K562 (cell line): ENCODE results near the gene SYNPO. TPM values are rescaled to one million over a fixed set of nuclear protein-coding genes. Genes with fewer than 3 reads are reported as not detected.

Source experiments
- HNRNPK ChIP-seq: fragments of 200-400 bp; formaldehyde crosslinking; IDR thresholded peaks from one replicate; pipeline ENCODE4 v1.6.1; 2018; ENCODE audit warnings: mild to moderate bottlenecking, low read depth, low read length; ENCODE audit not compliant: poor library complexity, severe bottlenecking
- LCOR ChIP-seq: sonication (generic); formaldehyde crosslinking; IDR thresholded peaks from 2 replicates; pipeline ENCODE4 v1.8.0; 2022; ENCODE audit warnings: mild to moderate bottlenecking, missing genetic modification reagents
- SIN3A ChIP-seq, 2 experiments: fragments of 150-350 bp in 1 of 2; IDR thresholded peaks; 2 replicates each; pipeline ENCODE4 v1.6.1; 2011 to 2016; ENCODE audit warnings: borderline replicate concordance in 2 of 2, low read depth in 2 of 2, low read length in 2 of 2, mild to moderate bottlenecking in 2 of 2, moderate library complexity in 2 of 2; ENCODE audit not compliant: control insufficient read depth in 1 of 2
- TAF1 ChIP-seq: IDR thresholded peaks from 2 replicates; pipeline ENCODE4 v1.6.1; 2011; ENCODE audit warnings: mild to moderate bottlenecking, low read length, moderate library complexity; ENCODE audit not compliant: insufficient read depth, control insufficient read depth, severe bottlenecking; ENCODE audit errors: extremely low read depth
- TBP ChIP-seq: optimal IDR thresholded peaks from 2 replicates; pipeline ENCODE3; 2011; ENCODE audit warnings: low read depth, low read length, improper control_type of control experiment
- ZNF354B ChIP-seq: fragments of 250-450 bp; sonication (Bioruptor Pico); IDR thresholded peaks from 2 replicates; pipeline ENCODE4 v1.4.0; 2020
- polyA plus RNA-seq, 8 experiments: library from polyadenylated mRNA; depleted of rRNA in 4 of 8; stranded (reverse) in 5 of 8; unstranded in 3 of 8; fragments of >200 nt; fragmentation: Nextera tagmentation in 2 of 8; fragmentation: Illumina TruSeq in 1 of 8; extraction: Ambion mirVana in 2 of 8; extraction: Trizol in 1 of 8; gene quantifications; 2 replicates each; pipeline versions ENCODE4 v1.2.1 to v1.2.3, GENCODE V29; 2011 to 2014; ENCODE audit warnings: inconsistent platforms in 1 of 8, missing spikeins in 1 of 8
- total RNA-seq, 7 experiments: library from RNA; depleted of rRNA in 6 of 7; stranded (reverse); fragments of >200 nt in 6 of 7; fragmentation: Illumina TruSeq in 2 of 7; extraction: Trizol in 2 of 7; gene quantifications; 2 replicates each; pipeline versions ENCODE4 v1.2.1 to v1.2.3, GENCODE V29; 2011 to 2021; ENCODE audit warnings: low replicate concordance in 1 of 7
- TF ChIP-seq, protein P1 (sequence below), 2 experiments: fragments of 450-650 bp in 1 of 2; sonication (generic) in 1 of 2; formaldehyde crosslinking in 1 of 2; IDR thresholded peaks in 1 of 2; conservative IDR thresholded peaks in 1 of 2; 2 replicates each; pipeline versions ENCODE4 v1.6.1 to v1.8.1; 2016 to 2023; ENCODE audit warnings: mild to moderate bottlenecking in 2 of 2, moderate library complexity in 2 of 2, inconsistent platforms in 1 of 2, missing genetic modification reagents in 1 of 2
- TF ChIP-seq, protein P2 (sequence below), 2 experiments: fragments of 450-650 bp; formaldehyde crosslinking in 1 of 2; IDR thresholded peaks; 2 replicates each; pipeline versions ENCODE4 v1.4.0 to v1.6.1; 2014 to 2020; ENCODE audit warnings: mild to moderate bottlenecking in 2 of 2, borderline replicate concordance in 1 of 2, low read depth in 1 of 2
- TF ChIP-seq, protein P3 (sequence below): fragments of 450-650 bp; formaldehyde crosslinking; IDR thresholded peaks from 2 replicates; pipeline ENCODE4 v1.4.0; 2020; ENCODE audit warnings: mild to moderate bottlenecking, moderate library complexity
- TF ChIP-seq, protein P4 (sequence below): fragments of 250-450 bp; sonication (Bioruptor Pico); IDR thresholded peaks from 2 replicates; pipeline ENCODE4 v1.9.0; 2021; ENCODE audit warnings: mild to moderate bottlenecking, inconsistent platforms

SYNPO gene
- total and polyA plus RNA-seq, 9 of the 15 experiments (the other 6 are each of a cell fraction or from before 2014, with no cell fraction given) = 0.01 to 0.31 (median 0.03) TPM; not detected in 4

DNA sequence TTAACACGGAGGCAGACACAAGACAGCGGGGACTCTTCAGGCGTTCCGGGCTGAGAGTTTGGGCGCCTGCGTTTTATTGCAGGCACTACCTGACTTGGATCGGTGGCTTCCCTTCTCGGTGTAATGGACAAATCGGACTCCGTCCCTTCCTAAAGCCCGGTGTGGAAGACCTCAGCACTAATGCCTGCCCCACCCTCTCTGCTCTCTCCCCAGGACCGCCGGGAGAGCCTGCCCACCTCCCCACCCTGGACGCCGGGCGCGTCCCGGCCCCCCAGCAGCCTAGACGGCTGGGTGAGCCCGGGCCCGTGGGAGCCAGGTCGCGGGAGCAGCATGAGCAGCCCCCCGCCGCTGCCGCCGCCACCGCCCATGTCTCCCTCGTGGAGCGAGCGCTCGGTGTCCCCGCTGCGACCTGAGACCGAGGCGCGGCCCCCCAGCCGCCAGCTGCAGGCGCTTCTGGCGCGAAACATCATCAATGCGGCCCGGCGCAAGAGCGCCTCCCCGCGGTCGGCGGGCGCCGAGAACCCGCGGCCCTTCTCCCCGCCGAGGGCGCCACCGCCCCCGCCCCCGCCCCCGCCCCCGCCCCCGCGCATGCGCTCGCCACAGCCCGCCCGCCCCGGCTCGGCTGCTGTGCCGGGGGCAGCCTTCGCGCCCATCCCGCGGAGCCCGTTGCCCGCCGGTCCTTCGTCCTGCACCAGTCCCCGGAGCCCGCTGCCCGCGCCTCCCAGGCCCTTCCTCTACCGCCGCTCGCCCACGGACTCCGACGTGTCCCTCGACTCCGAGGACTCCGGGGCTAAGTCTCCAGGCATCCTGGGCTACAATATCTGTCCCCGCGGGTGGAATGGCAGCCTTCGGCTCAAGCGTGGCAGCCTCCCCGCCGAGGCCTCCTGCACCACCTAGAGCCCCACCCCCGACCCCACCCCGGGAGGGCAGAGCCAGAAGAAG, 16.0 kb downstream of the SYNPO start (continued):
- TF ChIP-seq HNRNPK (peak; percentile 75), SIN3A (IDR thresholded peaks at IDR 0.05; ENCODE audit: borderline replicate concordance in 2 of 2, control insufficient read depth in 1 of 2, low read depth in 2 of 2, low read length in 2 of 2) (peak in 1 of 2 experiments; percentile 70; a peak in 1 of 4 replicates), LCOR (CRISPR knock-in tag) (0 out of 2 replicates have a peak, but pooled peaks have one; percentile 30), TAF1 (peak; percentile 37), TBP (peak; percentile 13), ZNF354B (no peak)
- TF ChIP-seq, protein P1, sequence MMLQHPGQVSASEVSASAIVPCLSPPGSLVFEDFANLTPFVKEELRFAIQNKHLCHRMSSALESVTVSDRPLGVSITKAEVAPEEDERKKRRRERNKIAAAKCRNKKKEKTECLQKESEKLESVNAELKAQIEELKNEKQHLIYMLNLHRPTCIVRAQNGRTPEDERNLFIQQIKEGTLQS (IDR thresholded peaks at IDR 0.05) = no peak
- TF ChIP-seq, protein P1 (CRISPR knock-in tag; conservative IDR thresholded peaks at IDR 0.05) = peak; percentile 40; the same call in 1 of the 2 replicates
- TF ChIP-seq, protein P2, sequence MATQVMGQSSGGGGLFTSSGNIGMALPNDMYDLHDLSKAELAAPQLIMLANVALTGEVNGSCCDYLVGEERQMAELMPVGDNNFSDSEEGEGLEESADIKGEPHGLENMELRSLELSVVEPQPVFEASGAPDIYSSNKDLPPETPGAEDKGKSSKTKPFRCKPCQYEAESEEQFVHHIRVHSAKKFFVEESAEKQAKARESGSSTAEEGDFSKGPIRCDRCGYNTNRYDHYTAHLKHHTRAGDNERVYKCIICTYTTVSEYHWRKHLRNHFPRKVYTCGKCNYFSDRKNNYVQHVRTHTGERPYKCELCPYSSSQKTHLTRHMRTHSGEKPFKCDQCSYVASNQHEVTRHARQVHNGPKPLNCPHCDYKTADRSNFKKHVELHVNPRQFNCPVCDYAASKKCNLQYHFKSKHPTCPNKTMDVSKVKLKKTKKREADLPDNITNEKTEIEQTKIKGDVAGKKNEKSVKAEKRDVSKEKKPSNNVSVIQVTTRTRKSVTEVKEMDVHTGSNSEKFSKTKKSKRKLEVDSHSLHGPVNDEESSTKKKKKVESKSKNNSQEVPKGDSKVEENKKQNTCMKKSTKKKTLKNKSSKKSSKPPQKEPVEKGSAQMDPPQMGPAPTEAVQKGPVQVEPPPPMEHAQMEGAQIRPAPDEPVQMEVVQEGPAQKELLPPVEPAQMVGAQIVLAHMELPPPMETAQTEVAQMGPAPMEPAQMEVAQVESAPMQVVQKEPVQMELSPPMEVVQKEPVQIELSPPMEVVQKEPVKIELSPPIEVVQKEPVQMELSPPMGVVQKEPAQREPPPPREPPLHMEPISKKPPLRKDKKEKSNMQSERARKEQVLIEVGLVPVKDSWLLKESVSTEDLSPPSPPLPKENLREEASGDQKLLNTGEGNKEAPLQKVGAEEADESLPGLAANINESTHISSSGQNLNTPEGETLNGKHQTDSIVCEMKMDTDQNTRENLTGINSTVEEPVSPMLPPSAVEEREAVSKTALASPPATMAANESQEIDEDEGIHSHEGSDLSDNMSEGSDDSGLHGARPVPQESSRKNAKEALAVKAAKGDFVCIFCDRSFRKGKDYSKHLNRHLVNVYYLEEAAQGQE (IDR thresholded peaks at IDR 0.05; ENCODE audit: borderline replicate concordance) = peak; percentile 80
- TF ChIP-seq, protein P2 (CRISPR knock-in tag; IDR thresholded peaks at IDR 0.05; ENCODE audit: low read depth) = no peak
- TF ChIP-seq, protein P3, sequence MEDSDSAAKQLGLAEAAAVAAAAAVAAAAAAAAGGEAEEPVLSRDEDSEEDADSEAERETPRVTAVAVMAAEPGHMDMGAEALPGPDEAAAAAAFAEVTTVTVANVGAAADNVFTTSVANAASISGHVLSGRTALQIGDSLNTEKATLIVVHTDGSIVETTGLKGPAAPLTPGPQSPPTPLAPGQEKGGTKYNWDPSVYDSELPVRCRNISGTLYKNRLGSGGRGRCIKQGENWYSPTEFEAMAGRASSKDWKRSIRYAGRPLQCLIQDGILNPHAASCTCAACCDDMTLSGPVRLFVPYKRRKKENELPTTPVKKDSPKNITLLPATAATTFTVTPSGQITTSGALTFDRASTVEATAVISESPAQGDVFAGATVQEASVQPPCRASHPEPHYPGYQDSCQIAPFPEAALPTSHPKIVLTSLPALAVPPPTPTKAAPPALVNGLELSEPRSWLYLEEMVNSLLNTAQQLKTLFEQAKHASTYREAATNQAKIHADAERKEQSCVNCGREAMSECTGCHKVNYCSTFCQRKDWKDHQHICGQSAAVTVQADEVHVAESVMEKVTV (CRISPR knock-in tag) = peak; percentile 61
- TF ChIP-seq, protein P4, sequence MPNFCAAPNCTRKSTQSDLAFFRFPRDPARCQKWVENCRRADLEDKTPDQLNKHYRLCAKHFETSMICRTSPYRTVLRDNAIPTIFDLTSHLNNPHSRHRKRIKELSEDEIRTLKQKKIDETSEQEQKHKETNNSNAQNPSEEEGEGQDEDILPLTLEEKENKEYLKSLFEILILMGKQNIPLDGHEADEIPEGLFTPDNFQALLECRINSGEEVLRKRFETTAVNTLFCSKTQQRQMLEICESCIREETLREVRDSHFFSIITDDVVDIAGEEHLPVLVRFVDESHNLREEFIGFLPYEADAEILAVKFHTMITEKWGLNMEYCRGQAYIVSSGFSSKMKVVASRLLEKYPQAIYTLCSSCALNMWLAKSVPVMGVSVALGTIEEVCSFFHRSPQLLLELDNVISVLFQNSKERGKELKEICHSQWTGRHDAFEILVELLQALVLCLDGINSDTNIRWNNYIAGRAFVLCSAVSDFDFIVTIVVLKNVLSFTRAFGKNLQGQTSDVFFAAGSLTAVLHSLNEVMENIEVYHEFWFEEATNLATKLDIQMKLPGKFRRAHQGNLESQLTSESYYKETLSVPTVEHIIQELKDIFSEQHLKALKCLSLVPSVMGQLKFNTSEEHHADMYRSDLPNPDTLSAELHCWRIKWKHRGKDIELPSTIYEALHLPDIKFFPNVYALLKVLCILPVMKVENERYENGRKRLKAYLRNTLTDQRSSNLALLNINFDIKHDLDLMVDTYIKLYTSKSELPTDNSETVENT (CRISPR knock-in tag) = 0 out of 2 replicates have a peak, but pooled peaks have one; percentile 31
